ENCODE results near the gene HEPACAM2. TPM values are rescaled to one million over a fixed set of nuclear protein-coding genes. Genes with fewer than 3 reads are reported as not detected.

HEPACAM2 gene
- not detected for total RNA-seq
- long read RNA-seq: 0 reads

DNA sequence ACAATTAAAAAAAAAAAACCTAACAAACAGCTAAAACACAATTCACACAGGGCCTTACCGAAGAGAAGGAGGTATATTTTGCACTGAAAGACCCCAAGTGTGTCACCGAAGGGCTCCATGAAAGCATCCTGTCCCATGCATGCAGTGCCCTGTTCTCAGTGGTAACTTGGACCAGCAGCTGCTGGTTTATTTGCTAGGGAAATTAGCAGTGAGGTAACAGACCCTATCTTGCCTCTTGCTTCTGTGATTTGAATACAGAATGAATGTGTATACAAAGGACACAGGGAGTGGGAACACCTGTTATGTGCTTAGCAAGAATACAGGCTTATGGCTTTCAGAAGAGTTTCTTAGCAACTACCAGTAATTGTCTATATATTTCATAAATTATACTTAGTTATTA, at the start of gene HEPACAM2:
Gene HEPACAM2, minus strand, starts transcription at position 160 of the 400 bp plus-strand sequence.
- Histone ChIP-seq H3K36me3 (no peaks in the 10 kb centered on the region), H3K4me3 (no peak within 1 kb of the TSS), H3K9me3 (no peaks in the 10 kb centered on the region), H3K4me1 (no peaks in the 10 kb centered on the region), H3K27ac (no peak within 1 kb of the TSS), H3K27me3 (no peaks in the 10 kb centered on the region)
- WGBS (ENCODE audit: insufficient coverage, low coverage, low lambda C conversion rate, missing lambda C conversion rate): 29% methylated on average over 2 of the region's 2 CpGs
- TF ChIP-seq POLR2A (IDR thresholded peaks at IDR 0.05): no peak
- TF ChIP-seq CTCF (IDR thresholded peaks at IDR 0.05): no peak
- intact Hi-C loops (cut with DNase I): no loop called here
- DNase-seq: no peak
- no peak for ATAC-seq

- no peak for ATAC-seq
- no peaks in the 10 kb centered on the region for H3K9me3 ChIP-seq
- intact Hi-C loops (cut with DNase I): no loop called here
These were observed 39.0 kb upstream of the HEPACAM2 start for GRCh38 chr7:93265220-93265619.

GRCh38 chr7:93262535-93262934, 36.3 kb upstream of the HEPACAM2 start:
- DNase-seq (no peak), ATAC-seq (no peak)
- TF ChIP-seq POLR2A (IDR thresholded peaks at IDR 0.05): no peak
- no peak for TF ChIP-seq CTCF (IDR thresholded peaks at IDR 0.05)
- WGBS (ENCODE audit: insufficient coverage, low coverage, low lambda C conversion rate, missing lambda C conversion rate): 100% methylated on average over 1 of the region's 1 CpG
- H3K27ac ChIP-seq: no peak overlapping the region
- no peak overlapping the region for H3K4me3 ChIP-seq
- intact Hi-C loops (cut with DNase I): no loop called here
- H3K36me3 ChIP-seq: peaks cover 0 to 4% (median 0%) of the 10 kb centered on the region in 4 donors
- no peaks in the 10 kb centered on the region for H3K9me3 ChIP-seq
- no peaks in the 10 kb centered on the region for H3K27me3 ChIP-seq
- no peaks in the 10 kb centered on the region for H3K4me1 ChIP-seq

More at GRCh38 chr7:93265220-93265619, 39.0 kb upstream of the HEPACAM2 start:
- Histone ChIP-seq H3K27me3 (no peaks in the 10 kb centered on the region), H3K36me3 (no peaks in the 10 kb centered on the region), H3K27ac (no peak overlapping the region), H3K4me1 (no peaks in the 10 kb centered on the region), H3K4me3 (no peak overlapping the region)
- TF ChIP-seq POLR2A (IDR thresholded peaks at IDR 0.05) (no peak), CTCF (IDR thresholded peaks at IDR 0.05) (no peak)
- WGBS (ENCODE audit: insufficient coverage, low coverage, low lambda C conversion rate, missing lambda C conversion rate): 86% methylated on average over 4 of the region's 4 CpGs
- no peak for DNase-seq

DNA sequence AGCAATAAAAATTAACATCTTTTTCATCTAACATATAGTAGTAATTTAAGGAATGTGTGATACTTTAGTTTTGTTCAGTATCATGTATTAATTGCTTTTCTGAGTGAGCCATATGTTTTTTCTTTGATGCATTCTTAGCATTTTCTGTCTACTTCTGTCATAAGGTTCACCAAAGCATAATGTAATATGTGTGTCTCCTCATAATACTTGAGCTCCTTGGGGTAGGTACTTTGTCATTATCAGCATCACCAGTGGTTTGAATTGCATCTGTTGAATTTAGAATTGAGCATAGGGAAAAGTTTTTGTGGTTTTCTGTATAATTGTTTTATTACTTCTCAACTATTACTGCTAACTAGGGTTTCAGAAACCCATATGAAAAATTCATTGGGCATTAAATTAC, 32.4 kb upstream of the HEPACAM2 start:
- ATAC-seq (no peak), DNase-seq (no peak)
- no peak overlapping the region for H3K4me3 ChIP-seq
- intact Hi-C loops (cut with DNase I): no loop called here
- no peaks in the 10 kb centered on the region for H3K27me3 ChIP-seq
- H3K36me3 ChIP-seq: peaks cover 0 to 4% (median 0%) of the 10 kb centered on the region in 4 donors
- H3K4me1 ChIP-seq: no peaks in the 10 kb centered on the region
- H3K27ac ChIP-seq: no peak overlapping the region
- no peaks in the 10 kb centered on the region for H3K9me3 ChIP-seq
- TF ChIP-seq POLR2A (IDR thresholded peaks at IDR 0.05) (no peak), CTCF (IDR thresholded peaks at IDR 0.05) (no peak)
